NB4 (cell line): Measurements from ENCODE around the gene GLIPR1L1.

Source experiments
- CTCF ChIP-seq: IDR thresholded peaks from one replicate; pipeline ENCODE4 v1.5.1; 2012; ENCODE audit warnings: low read depth, low read length
- MAX ChIP-seq: IDR thresholded peaks from 2 replicates; pipeline ENCODE4 v1.6.1; 2011; ENCODE audit warnings: low read depth, low read length
- POLR2A ChIP-seq: IDR thresholded peaks from 2 replicates; pipeline ENCODE4 v1.6.1; 2011; ENCODE audit warnings: mild to moderate bottlenecking; ENCODE audit not compliant: insufficient read length; ENCODE audit errors: extremely low read depth

- no peak for TF ChIP-seq CTCF
- no peak for TF ChIP-seq POLR2A
- no peak for TF ChIP-seq MAX
Measured at GRCh38 chr12:75294797-75295196, 39.7 kb upstream of the GLIPR1L1 start.
